Measurements from ENCODE around the gene BRWD1. TPM values are rescaled to one million over a fixed set of nuclear protein-coding genes. Genes with fewer than 3 reads are reported as not detected.

The BRWD1 gene
- total RNA-seq, 3 donors from 2014 or later (not counting 1 experiment from before 2014, with no cell fraction given): 92.0 to 93.8 (median 93.3) TPM

GRCh38 chr21:39193380-39193779 lies 120.1 kb downstream of the BRWD1 start:
- H3K9me3 ChIP-seq (ENCODE audit: control insufficient read depth, insufficient read depth, low read length): no peaks in the 10 kb centered on the region
- H3K4me3 ChIP-seq (ENCODE audit: low read length): no peak overlapping the region
- DNase-seq (no peak), ATAC-seq (no peak)
- H3K4me1 ChIP-seq (ENCODE audit: control insufficient read depth, insufficient read depth, low read length): no peaks in the 10 kb centered on the region
- WGBS (ENCODE audit: insufficient coverage): no CpG with 5 or more reads among the region's 1 CpG
- no peak for TF ChIP-seq CTCF (IDR thresholded peaks at IDR 0.05)
- peaks cover 23 to 27% of the 10 kb centered on the region in 2 donors for H3K4me1 Mint-ChIP-seq
- H3K36me3 Mint-ChIP-seq: peaks cover 15% of the 10 kb centered on the region
- H3K27me3 ChIP-seq (ENCODE audit: control insufficient read depth, insufficient read depth, low read length): no peaks in the 10 kb centered on the region
- H3K27ac Mint-ChIP-seq: no peak overlapping the region
- no peaks in the 10 kb centered on the region for H3K9me3 Mint-ChIP-seq
- peaks cover 32% of the 10 kb centered on the region for H3K36me3 ChIP-seq (ENCODE audit: control insufficient read depth, insufficient read depth, low read length)
- H3K27me3 Mint-ChIP-seq (ENCODE audit: low read depth in 2 of 2): no peaks in the 10 kb centered on the region
- intact Hi-C loops (cut with micrococcal nuclease): no loop called here
- no peak overlapping the region for H3K4me3 Mint-ChIP-seq
- no peak overlapping the region for H3K27ac ChIP-seq (ENCODE audit: low read length)

- TF ChIP-seq CTCF (IDR thresholded peaks at IDR 0.05): no peak
- intact Hi-C loops (cut with micrococcal nuclease): no loop called here
- Histone ChIP-seq H3K4me3 (ENCODE audit: low read length) (no peak overlapping the region), H3K27ac (ENCODE audit: low read length) (no peak overlapping the region), H3K36me3 (ENCODE audit: control insufficient read depth, insufficient read depth, low read length) (peaks cover 13% of the 10 kb centered on the region), H3K9me3 (ENCODE audit: control insufficient read depth, insufficient read depth, low read length) (no peaks in the 10 kb centered on the region), H3K4me1 (ENCODE audit: control insufficient read depth, insufficient read depth, low read length) (no peaks in the 10 kb centered on the region), H3K27me3 (ENCODE audit: control insufficient read depth, insufficient read depth, low read length) (no peaks in the 10 kb centered on the region)
- Mint-ChIP-seq H3K4me1 (peaks cover 5 to 11% of the 10 kb centered on the region in 2 donors), H3K4me3 (no peak overlapping the region), H3K27me3 (ENCODE audit: low read depth in 2 of 2) (no peaks in the 10 kb centered on the region), H3K9me3 (no peaks in the 10 kb centered on the region), H3K27ac (no peak overlapping the region), H3K36me3 (peaks cover 2% of the 10 kb centered on the region)
- DNase-seq: no peak
- no peak for ATAC-seq
Observed at GRCh38 chr21:39189857-39190604, 123.4 kb downstream of the BRWD1 start.

GRCh38 chr21:39188521-39189139 lies 124.8 kb downstream of the BRWD1 start:
- WGBS (ENCODE audit: insufficient coverage): 95% methylated on average over 2 of the region's 2 CpGs
- TF ChIP-seq CTCF (IDR thresholded peaks at IDR 0.05): no peak
- peaks cover 12 to 23% of the 10 kb centered on the region in 2 donors for H3K4me1 Mint-ChIP-seq
- DNase-seq (no peak), ATAC-seq (no peak)
- Histone ChIP-seq H3K9me3 (ENCODE audit: control insufficient read depth, insufficient read depth, low read length) (no peaks in the 10 kb centered on the region), H3K27me3 (ENCODE audit: control insufficient read depth, insufficient read depth, low read length) (no peaks in the 10 kb centered on the region), H3K4me1 (ENCODE audit: control insufficient read depth, insufficient read depth, low read length) (no peaks in the 10 kb centered on the region), H3K27ac (ENCODE audit: low read length) (no peak overlapping the region), H3K4me3 (ENCODE audit: low read length) (no peak overlapping the region), H3K36me3 (ENCODE audit: control insufficient read depth, insufficient read depth, low read length) (peaks cover 5% of the 10 kb centered on the region)
- no peaks in the 10 kb centered on the region for H3K9me3 Mint-ChIP-seq
- no peaks in the 10 kb centered on the region for H3K27me3 Mint-ChIP-seq (ENCODE audit: low read depth in 2 of 2)
- no peak overlapping the region for H3K4me3 Mint-ChIP-seq
- no peaks in the 10 kb centered on the region for H3K36me3 Mint-ChIP-seq
- peak overlapping the region in 1 of 2 donors; percentile 20 for H3K27ac Mint-ChIP-seq
- intact Hi-C loops (cut with micrococcal nuclease): no loop called here

Measured in natural killer cell (primary cell).